KMS-11 (cell line): ENCODE results near the gene PHAF1.
A peak's percentile ranks its signal among the peaks of the same experiment; 100 is the strongest.

Experiments
- H2AFZ ChIP-seq: fragments of 200-600 bp; sonication (generic); 2 replicates; pipeline ENCODE4 v1.6.1; 2016; ENCODE audit warnings: antibody characterized with exemption, mixed run types, low read depth
- H3K27ac ChIP-seq: fragments of 200-600 bp; sonication (generic); 2 replicates; pipeline ENCODE4 v1.6.1; 2016; ENCODE audit warnings: mild to moderate bottlenecking, mixed run types
- H3K27me3 ChIP-seq: fragments of 200-600 bp; sonication (generic); 2 replicates; pipeline ENCODE4 v1.6.1; 2017; ENCODE audit warnings: mild to moderate bottlenecking, low read depth, mixed run types, moderate library complexity; ENCODE audit not compliant: insufficient read depth
- H3K36me3 ChIP-seq: fragments of 200-600 bp; sonication (generic); 2 replicates; pipeline ENCODE4 v1.6.1; 2017; ENCODE audit warnings: mild to moderate bottlenecking, mixed run types; ENCODE audit not compliant: insufficient read depth
- H3K4me1 ChIP-seq: fragments of 200-600 bp; sonication (generic); 2 replicates; pipeline ENCODE4 v1.6.1; 2016; ENCODE audit warnings: mild to moderate bottlenecking, low read depth, mixed run types; ENCODE audit not compliant: poor library complexity, severe bottlenecking
- H3K4me2 ChIP-seq: fragments of 200-600 bp; sonication (generic); 2 replicates; pipeline ENCODE4 v1.7.0; 2016; ENCODE audit warnings: mild to moderate bottlenecking, mixed run types
- H3K4me3 ChIP-seq: fragments of 200-600 bp; sonication (generic); IDR thresholded peaks from 2 replicates; pipeline ENCODE4 v1.6.1; 2017; ENCODE audit warnings: low read depth, low read length, mixed read lengths; ENCODE audit not compliant: insufficient read depth
- H3K79me2 ChIP-seq: fragments of 200-600 bp; sonication (generic); 2 replicates; pipeline ENCODE4 v1.6.1; 2016; ENCODE audit warnings: low read depth, mixed run types; ENCODE audit not compliant: insufficient read depth
- H3K9ac ChIP-seq: fragments of 200-600 bp; sonication (generic); 2 replicates; pipeline ENCODE4 v1.6.1; 2016; ENCODE audit warnings: mild to moderate bottlenecking, mixed run types
- H4K20me1 ChIP-seq: fragments of 200-600 bp; sonication (generic); 2 replicates; pipeline ENCODE4 v1.6.1; 2016; ENCODE audit warnings: mild to moderate bottlenecking, mixed run types; ENCODE audit not compliant: insufficient read depth
- TF ChIP-seq, protein P1 (sequence below): fragments of 200-600 bp; sonication (generic); conservative IDR thresholded peaks from 2 replicates; pipeline ENCODE4 v1.6.1; 2017; ENCODE audit warnings: low read depth, mild to moderate bottlenecking, antibody characterized with exemption, low read length, moderate library complexity, mixed read lengths

Gene PHAF1

GRCh38 chr16:67169642-67170167, 60.0 kb downstream of the PHAF1 start:
- Histone ChIP-seq H3K4me1 (peaks cover 81% of the 10 kb centered on the region), H3K27ac (peak overlapping the region; percentile 78), H3K27me3 (no peaks in the 10 kb centered on the region), H3K9ac (peak overlapping the region; percentile 67), H2AFZ (peak overlapping the region; percentile 84), H4K20me1 (no peaks in the 10 kb centered on the region), H3K79me2 (no peaks in the 10 kb centered on the region), H3K36me3 (no peaks in the 10 kb centered on the region), H3K4me3 (no peak overlapping the region), H3K4me2 (peak overlapping the region; percentile 91)
- TF ChIP-seq, protein P1, sequence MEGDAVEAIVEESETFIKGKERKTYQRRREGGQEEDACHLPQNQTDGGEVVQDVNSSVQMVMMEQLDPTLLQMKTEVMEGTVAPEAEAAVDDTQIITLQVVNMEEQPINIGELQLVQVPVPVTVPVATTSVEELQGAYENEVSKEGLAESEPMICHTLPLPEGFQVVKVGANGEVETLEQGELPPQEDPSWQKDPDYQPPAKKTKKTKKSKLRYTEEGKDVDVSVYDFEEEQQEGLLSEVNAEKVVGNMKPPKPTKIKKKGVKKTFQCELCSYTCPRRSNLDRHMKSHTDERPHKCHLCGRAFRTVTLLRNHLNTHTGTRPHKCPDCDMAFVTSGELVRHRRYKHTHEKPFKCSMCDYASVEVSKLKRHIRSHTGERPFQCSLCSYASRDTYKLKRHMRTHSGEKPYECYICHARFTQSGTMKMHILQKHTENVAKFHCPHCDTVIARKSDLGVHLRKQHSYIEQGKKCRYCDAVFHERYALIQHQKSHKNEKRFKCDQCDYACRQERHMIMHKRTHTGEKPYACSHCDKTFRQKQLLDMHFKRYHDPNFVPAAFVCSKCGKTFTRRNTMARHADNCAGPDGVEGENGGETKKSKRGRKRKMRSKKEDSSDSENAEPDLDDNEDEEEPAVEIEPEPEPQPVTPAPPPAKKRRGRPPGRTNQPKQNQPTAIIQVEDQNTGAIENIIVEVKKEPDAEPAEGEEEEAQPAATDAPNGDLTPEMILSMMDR: peak; percentile 67

GRCh38 chr16:67170168-67170948, 60.6 kb downstream of the PHAF1 start, which contains the start of gene NOL3:
Gene NOL3 (plus strand): TSS chr16:67170538.
- H2AFZ ChIP-seq: peak within 1 kb of the TSS; percentile 84
- H3K79me2 ChIP-seq: no peaks in the 10 kb centered on the region
- H3K4me1 ChIP-seq: peaks cover 81% of the 10 kb centered on the region
- H3K27me3 ChIP-seq: no peaks in the 10 kb centered on the region
- TF ChIP-seq, protein P1: no peak
- H3K4me3 ChIP-seq: no peak within 1 kb of the TSS
- H3K4me2 ChIP-seq: peak within 1 kb of the TSS; percentile 91
- H3K27ac ChIP-seq: peak within 1 kb of the TSS; percentile 78
- H3K36me3 ChIP-seq: no peaks in the 10 kb centered on the region
- peak within 1 kb of the TSS; percentile 67 for H3K9ac ChIP-seq
- H4K20me1 ChIP-seq: no peaks in the 10 kb centered on the region

GRCh38 chr16:67170949-67171649, 61.4 kb downstream of the PHAF1 start:
- peak overlapping the region; percentile 67 for H3K9ac ChIP-seq
- peak overlapping the region; percentile 81 for H3K4me2 ChIP-seq
- H3K4me1 ChIP-seq: peaks cover 83% of the 10 kb centered on the region
- H3K79me2 ChIP-seq: no peaks in the 10 kb centered on the region
- no peaks in the 10 kb centered on the region for H4K20me1 ChIP-seq
- peak overlapping the region; percentile 24; the same call in 1 of the 2 replicates for H2AFZ ChIP-seq
- peak overlapping the region; percentile 78 for H3K27ac ChIP-seq
- no peaks in the 10 kb centered on the region for H3K27me3 ChIP-seq
- TF ChIP-seq, protein P1: no peak
- no peaks in the 10 kb centered on the region for H3K36me3 ChIP-seq
- H3K4me3 ChIP-seq: no peak overlapping the region

GRCh38 chr16:67173323-67173722, 63.6 kb downstream of the PHAF1 start:
- Histone ChIP-seq H3K9ac (no peak overlapping the region; the same call in 1 of the 2 replicates), H3K4me1 (peaks cover 71% of the 10 kb centered on the region), H3K79me2 (no peaks in the 10 kb centered on the region), H4K20me1 (no peaks in the 10 kb centered on the region), H3K4me3 (no peak overlapping the region), H3K27ac (no peak overlapping the region), H3K27me3 (no peaks in the 10 kb centered on the region), H3K36me3 (no peaks in the 10 kb centered on the region), H3K4me2 (peak overlapping the region; percentile 62), H2AFZ (peak overlapping the region; percentile 86)
- TF ChIP-seq, protein P1: no peak
